ENCODE results near the gene CDCA3. TPM values are rescaled to one million over a fixed set of nuclear protein-coding genes. Genes with fewer than 3 reads are reported as not detected.
A peak's percentile ranks its signal among the peaks of the same experiment; 100 is the strongest.
"Not testable (repeated sequence)": the region's sequence is repeated elsewhere in the genome, so short reads cannot be mapped to it uniquely, and the experiment has no call there.

Gene CDCA3
- polyA plus RNA-seq, 1 experiment, result 57.1 TPM

GRCh38 chr12:6883252-6883651, 32.2 kb upstream of the CDCA3 start:
- TF ChIP-seq, protein P1, sequence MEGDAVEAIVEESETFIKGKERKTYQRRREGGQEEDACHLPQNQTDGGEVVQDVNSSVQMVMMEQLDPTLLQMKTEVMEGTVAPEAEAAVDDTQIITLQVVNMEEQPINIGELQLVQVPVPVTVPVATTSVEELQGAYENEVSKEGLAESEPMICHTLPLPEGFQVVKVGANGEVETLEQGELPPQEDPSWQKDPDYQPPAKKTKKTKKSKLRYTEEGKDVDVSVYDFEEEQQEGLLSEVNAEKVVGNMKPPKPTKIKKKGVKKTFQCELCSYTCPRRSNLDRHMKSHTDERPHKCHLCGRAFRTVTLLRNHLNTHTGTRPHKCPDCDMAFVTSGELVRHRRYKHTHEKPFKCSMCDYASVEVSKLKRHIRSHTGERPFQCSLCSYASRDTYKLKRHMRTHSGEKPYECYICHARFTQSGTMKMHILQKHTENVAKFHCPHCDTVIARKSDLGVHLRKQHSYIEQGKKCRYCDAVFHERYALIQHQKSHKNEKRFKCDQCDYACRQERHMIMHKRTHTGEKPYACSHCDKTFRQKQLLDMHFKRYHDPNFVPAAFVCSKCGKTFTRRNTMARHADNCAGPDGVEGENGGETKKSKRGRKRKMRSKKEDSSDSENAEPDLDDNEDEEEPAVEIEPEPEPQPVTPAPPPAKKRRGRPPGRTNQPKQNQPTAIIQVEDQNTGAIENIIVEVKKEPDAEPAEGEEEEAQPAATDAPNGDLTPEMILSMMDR (IDR thresholded peaks at IDR 0.05; ENCODE audit: insufficient read depth, low read depth, low read length), result no peak
- ChIA-PET CTCF (interaction anchor here (1.2 to 6.1 kb wide), 5 partner anchors 8 to 82 kb away, joined by 3 to 41 read pairs (median 6); partner anchors contain the start of genes LRRC23 and SPSB2), POLR2A (no interaction called here)
- Histone ChIP-seq H3K36me3 (ENCODE audit: control insufficient read depth, insufficient read depth, low read length) (peaks cover 8% of the 10 kb centered on the region), H3K4me3 (ENCODE audit: low read depth, low read length) (no peak overlapping the region), H3K27me3 (ENCODE audit: control insufficient read depth, insufficient read depth, low read length) (no peaks in the 10 kb centered on the region)
- no peak for DNase-seq (ENCODE audit: low read depth)

DNA sequence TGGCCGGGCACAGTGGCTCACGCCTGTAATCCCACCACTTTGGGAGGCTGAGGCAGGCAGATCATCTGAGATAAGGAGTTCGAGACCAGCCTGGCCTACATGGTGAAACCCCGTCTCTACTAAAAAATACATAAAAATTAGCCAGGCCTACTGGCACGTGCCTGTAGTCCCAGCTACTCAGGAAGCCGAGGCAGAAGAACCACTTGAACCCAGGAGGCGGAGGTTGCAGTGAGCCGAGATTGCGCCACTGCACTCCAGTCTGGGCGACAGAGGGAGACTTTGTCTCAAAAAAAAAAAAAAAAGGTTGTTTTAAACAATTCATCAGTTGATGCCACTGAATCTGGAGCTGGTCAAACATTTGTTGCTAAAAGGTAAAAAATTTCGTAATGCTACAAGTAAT, 28.7 kb upstream of the CDCA3 start:
- H3K4me3 ChIP-seq (ENCODE audit: low read depth, low read length); DNase-seq (ENCODE audit: low read depth); POLR2A ChIA-PET; H3K27me3 ChIP-seq (ENCODE audit: control insufficient read depth, insufficient read depth, low read length); H3K36me3 ChIP-seq (ENCODE audit: control insufficient read depth, insufficient read depth, low read length): not testable (repeated sequence)
- CTCF ChIA-PET, result interaction anchor here (0.8 to 6.1 kb wide), 2 partner anchors 7 to 12 kb away, joined by 4 to 41 read pairs; partner anchors contain the start of gene SPSB2

DNA sequence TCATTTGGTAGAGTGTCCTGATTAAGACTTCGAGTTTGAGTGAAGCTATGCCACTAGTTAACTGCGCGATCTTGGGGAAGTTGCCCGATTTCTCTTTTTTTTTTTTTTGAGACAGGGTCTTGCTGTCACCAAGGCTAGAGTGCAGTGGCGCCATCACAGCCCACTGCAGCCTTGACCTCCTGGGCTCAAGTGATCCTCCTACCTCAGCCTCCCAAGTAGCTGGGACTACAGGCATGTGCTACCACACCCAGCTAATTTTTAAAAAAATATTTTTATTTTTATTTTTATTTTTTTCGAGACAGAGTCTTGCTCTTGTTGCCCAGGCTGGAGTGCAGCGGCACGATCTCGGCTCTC, 22.9 kb upstream of the CDCA3 start:
- DNase-seq (ENCODE audit: low read depth); POLR2A ChIA-PET; H3K27me3 ChIP-seq (ENCODE audit: control insufficient read depth, insufficient read depth, low read length): not testable (repeated sequence)
- peaks cover 25% of the 10 kb centered on the region for H3K36me3 ChIP-seq (ENCODE audit: control insufficient read depth, insufficient read depth, low read length)
- H3K4me3 ChIP-seq (ENCODE audit: low read depth, low read length), result peak overlapping the region; percentile 65
- CTCF ChIA-PET, result interaction anchor here (1.8 to 3.4 kb wide), 4 partner anchors 9 to 51 kb away, joined by 4 to 43 read pairs (median 42); partner anchors contain the start of gene P3H3

DNA sequence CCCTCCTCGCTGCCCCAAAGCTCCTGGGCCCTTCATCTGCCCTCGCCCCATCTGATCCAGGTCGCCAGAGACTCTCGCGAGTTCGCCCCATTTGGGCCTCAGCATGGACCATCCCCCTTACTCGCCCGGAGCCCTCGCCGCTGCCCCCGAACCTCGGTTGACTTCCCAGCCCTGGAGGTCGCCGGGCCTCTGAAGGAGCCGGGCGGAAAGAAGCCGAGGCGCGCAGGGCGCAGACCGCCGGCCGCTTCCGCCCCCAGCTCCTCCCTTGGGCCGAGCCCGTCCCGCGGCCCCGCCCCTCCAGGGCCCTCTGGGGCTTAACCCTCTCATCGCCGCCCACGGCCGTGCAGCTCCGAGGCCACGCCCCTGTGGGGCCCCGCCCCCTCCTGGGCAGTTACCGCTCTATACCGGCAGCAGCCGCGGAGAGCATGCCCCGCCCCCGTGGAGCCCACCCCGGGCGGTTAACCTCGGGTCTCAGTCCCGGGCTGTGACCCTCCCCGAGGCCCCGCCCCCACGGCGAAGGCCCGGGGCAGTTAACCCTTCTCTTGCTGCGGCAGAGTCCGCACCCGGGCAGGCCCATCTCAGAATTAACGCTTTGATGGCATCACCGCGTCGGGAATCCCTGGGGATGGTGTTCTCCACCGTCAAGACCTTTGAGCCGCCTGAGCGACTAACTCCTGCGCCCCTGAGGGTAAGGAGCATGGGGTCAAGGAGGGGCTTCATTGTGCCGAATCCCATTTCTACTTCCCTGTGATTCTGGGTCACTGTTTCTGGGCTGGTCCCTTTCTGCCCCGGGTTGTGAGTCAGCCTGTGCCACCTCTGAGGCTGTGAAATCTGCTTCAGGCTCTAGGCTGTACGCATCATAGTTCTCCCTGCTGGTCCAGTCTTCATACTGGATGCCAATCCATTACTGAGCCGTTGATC, 22.3 kb upstream of the CDCA3 start, which contains the start of gene SPSB2:
TSS of gene SPSB2 (minus strand) at position 210 of the 921 bp plus-strand sequence. CDS start 402 bp downstream, outside the sequence.
- TF ChIP-seq, protein P1 (IDR thresholded peaks at IDR 0.05; ENCODE audit: insufficient read depth, low read depth, low read length), result no peak
- peak within 1 kb of the TSS; percentile 65 for H3K4me3 ChIP-seq (ENCODE audit: low read depth, low read length)
- ChIA-PET POLR2A (interaction anchor here (0.7 to 3.7 kb wide), 5 partner anchors 18 to 65 kb away, joined by 4 to 19 read pairs (median 7); partner anchors contain the start of genes CDCA3 and USP5), CTCF (interaction anchor here (0.6 to 9.7 kb wide), 37 partner anchors 10 to 645 kb away, joined by 3 to 112 read pairs (median 4); partner anchors contain the start of genes C12orf57, CDCA3, ENO2 and GNB3)
- DNase-seq (ENCODE audit: low read depth), result no peak
- H3K36me3 ChIP-seq (ENCODE audit: control insufficient read depth, insufficient read depth, low read length), result peaks cover 26% of the 10 kb centered on the region
- H3K27me3 ChIP-seq (ENCODE audit: control insufficient read depth, insufficient read depth, low read length), result no peaks in the 10 kb centered on the region

DNA sequence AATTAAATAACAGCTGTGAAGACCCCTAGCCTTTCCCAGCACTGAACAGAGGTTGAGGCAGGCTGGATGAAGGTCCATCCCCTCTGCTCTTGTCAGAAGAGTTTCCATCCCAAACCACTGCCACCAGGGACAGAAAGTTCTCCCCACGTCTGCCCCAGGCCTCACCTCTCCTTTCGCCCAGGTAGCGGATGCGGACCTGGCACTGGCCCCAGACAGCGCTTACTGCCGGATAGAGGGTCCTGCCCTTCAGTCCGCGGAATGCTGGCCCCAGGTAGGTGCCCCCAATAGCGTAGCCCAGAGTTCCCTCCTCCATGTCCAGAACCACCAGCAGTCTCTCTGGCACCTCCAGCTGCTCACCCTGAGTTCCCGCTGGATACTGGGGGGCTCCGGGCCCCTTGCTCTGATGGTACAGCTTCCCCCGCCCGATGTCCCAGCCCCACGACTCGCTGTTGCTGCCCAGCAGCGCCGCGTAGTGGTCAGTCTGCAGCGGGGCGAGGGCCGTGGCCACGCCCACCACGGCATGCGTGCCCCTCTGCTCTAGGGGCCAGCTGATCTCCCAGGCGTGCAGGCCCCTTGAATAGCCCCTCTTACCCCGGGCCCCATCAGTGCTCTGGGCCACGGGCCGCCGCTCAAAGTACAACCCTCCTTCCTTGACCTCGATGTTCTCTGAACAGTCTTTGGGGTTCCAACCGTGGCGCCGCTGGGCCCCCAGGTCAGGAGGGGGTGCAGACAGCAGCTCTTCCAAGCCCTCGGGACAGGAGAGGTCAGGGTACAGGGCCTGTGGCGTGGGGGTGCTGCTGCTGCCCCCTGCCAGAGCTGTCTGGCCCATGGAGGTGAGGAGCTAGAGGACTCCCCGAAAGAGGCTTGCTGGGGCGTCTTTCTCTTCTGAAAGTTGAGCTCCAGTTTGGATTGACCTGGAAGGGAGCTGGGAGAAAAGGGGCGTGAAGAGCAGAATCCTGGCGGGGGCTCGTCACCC, 21.3 kb upstream of the CDCA3 start:
- Histone ChIP-seq H3K36me3 (ENCODE audit: control insufficient read depth, insufficient read depth, low read length) (peaks cover 26% of the 10 kb centered on the region), H3K27me3 (ENCODE audit: control insufficient read depth, insufficient read depth, low read length) (no peaks in the 10 kb centered on the region), H3K4me3 (ENCODE audit: low read depth, low read length) (peak overlapping the region; percentile 65)
- TF ChIP-seq, protein P1 (IDR thresholded peaks at IDR 0.05; ENCODE audit: insufficient read depth, low read depth, low read length), result peak; percentile 99
- DNase-seq (ENCODE audit: low read depth), result no peak
- CTCF ChIA-PET, result interaction anchor here (0.6 to 9.7 kb wide), 42 partner anchors 9 to 644 kb away, joined by 3 to 112 read pairs (median 4); partner anchors contain the start of genes C12orf57, CDCA3, ENO2 and GNB3
- POLR2A ChIA-PET, result interaction anchor here (0.7 to 3.7 kb wide), 6 partner anchors 19 to 66 kb away, joined by 4 to 19 read pairs (median 6); partner anchors contain the start of genes CDCA3 and USP5

Measured in BJ (cell line).